Stimulated activated CD8-positive, alpha-beta memory T cell treated with anti-CD3 and anti-CD28 coated beads, Interleukin-4, amount 100 ng/mL, for 4 hours (primary cell): ENCODE data around the gene TBPL1.
A peak's percentile ranks its signal among the peaks of the same experiment; 100 is the strongest.
"Not testable (repeated sequence)": the region's sequence is repeated elsewhere in the genome, so short reads cannot be mapped to it uniquely, and the experiment has no call there.

Experiments used
- DNase-seq, 2 donors: peaks; one replicate each; pipeline ENCODE4 v3.0.0-alpha.2; 2020; ENCODE audit warnings: low read depth in 2 of 2, low spot score in 1 of 2

The TBPL1 gene

GRCh38 chr6:133952815-133953633 is at the start of gene TBPL1:
TSS of gene TBPL1 (plus strand) at chr6:133953224. CDS start at chr6:133980126, 26,902 bp downstream.
- peak; percentile 91 to 93 for DNase-seq

DNA sequence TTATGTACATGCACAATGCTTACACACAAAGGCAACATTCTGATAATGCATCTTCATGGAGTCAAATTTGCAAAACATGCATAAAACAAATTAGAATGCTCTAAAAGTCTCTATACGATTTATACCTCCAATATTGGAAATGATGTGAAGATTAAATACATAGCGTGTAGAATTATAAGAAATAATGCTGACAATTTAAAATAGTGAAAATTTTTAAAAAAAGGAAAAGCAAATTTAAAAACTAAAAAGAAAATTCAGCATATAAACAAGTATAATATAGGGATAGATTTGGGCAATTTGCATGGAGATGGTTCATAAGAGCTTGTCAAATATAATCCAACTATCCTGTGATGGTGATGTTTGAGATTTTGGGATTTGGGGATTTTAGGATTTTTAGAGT is 49.2 kb upstream of the TBPL1 start:
- no peak for DNase-seq

DNA sequence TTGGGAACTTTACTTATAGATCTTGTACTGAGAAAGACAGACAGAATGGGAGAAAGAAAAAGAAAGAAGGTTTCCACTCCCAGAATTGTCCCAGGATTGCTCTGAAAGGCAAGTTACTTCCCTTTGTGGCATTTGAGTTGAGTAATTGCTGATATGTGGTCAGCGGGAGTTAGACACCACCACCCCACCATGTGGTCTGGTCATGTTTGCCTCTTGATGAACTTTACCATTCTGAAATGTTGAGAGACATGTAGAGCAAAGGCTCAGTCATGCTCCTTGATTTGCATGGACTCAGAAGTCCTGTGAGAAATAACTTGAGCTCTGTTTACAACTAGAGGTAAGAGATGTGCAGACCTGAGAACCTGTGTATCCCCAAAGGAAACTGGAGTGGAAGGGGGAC is 47.0 kb upstream of the TBPL1 start:
- no peak for DNase-seq

DNA sequence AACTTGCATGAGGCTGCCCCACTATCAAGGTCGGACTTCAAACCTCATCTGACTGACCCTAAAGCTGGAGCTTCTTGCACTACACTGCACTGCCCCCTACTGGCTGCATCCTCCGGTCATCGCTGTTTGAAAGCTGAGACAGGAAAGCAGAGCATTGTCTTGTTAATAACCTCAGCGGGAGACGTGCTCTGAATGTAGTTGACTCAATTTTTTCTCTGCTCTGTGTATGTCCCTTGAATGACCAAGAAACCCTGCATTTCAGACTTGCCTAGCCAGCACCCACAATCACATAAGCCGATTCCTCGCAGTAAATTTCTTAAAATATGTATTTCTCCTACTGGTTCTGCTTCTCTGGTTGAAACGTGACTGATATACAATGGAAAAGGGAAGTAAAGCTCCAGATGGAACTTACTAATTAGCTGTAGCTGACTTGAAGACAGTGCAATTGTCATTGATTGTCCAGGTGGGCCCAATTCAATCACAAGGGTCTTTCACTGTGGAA is 36.3 kb upstream of the TBPL1 start:
- peak; percentile 40 to 62 for DNase-seq

GRCh38 chr6:133917781-133918180 is 35.2 kb upstream of the TBPL1 start:
- no peak for DNase-seq

DNA sequence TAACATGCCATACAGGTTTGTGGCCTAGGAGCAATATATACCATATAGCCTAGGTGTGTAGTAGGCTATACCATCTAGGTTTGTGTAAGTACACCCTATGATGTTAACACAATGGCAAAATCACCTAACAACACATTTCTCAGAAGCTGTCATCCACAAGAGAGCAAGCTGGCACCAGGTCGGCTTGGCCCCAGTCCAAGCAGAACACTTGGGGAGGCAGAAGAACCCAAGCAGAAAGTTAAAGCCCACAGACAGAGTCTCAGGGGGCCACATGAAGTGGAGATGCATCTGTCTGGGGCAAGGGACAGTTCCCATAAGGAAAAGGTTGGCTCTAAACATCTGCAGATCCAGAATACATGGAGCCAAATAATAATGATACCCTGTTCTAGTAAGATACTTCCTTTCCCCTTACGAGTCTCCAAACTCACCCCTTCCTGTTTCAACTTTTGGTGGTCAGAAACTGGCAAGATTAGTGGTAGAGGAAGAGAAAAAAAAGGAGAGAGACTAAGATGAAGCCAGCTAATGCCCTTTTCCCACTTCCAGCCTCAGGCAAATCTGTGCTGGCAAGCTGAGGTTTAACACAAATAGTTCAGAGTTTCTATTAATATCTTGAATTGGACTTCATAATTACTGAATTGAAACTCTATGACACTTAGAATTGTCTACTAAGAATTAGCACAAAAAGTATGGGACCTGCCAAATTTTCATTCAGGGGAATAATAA is 34.7 kb upstream of the TBPL1 start:
- no peak for DNase-seq

- no peak for DNase-seq
Observed at GRCh38 chr6:133919362-133919761, 33.7 kb upstream of the TBPL1 start.

GRCh38 chr6:133921249-133921859 is 31.7 kb upstream of the TBPL1 start:
- DNase-seq: peak; percentile 21 to 28

- peak; percentile 12 to 13 for DNase-seq
Observed at GRCh38 chr6:133923938-133924593, 29.0 kb upstream of the TBPL1 start.

- DNase-seq: not testable (repeated sequence)
Observed at GRCh38 chr6:133931221-133931620, 21.8 kb upstream of the TBPL1 start.

DNA sequence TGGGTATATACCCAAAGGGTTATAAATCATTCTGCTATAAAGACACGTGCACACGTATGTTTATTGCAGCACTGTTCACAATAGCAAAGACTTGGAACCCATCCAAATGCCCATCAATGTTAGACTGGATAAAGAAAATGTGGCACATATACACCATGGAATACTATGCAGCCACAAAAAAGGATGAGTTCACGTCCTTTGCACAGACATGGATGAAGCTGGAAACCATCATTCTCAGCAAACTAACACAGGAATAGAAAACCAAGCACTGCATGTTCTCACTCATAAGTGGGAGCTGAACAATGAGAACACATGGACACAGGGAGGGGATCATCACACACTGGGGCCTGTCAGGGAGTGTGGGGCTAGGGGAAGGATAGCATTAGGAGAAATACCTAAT is 16.7 kb upstream of the TBPL1 start:
- not testable (repeated sequence) for DNase-seq

DNA sequence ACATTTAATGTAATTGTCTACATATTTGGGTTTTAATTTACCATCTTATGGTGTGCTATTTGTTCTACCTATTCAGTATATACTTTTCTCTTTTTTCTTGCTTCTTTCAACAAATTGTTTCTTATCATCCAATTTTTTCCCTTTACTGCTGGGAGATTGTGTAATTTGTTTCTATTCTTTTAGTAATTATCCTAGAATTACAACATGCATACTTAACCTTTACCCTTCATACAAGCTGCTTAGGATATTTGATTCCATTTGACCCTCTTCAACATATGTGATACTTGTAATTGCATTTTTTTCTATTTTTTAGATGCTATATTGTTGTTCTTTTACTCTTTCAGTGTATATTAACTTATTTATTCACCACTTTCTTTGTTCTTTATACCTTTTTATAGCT is 15.1 kb upstream of the TBPL1 start:
- no peak for DNase-seq

GRCh38 chr6:133938533-133938932 is 14.5 kb upstream of the TBPL1 start:
- DNase-seq: no peak

GRCh38 chr6:133939778-133940667 is 13.0 kb upstream of the TBPL1 start:
- DNase-seq: no peak

DNA sequence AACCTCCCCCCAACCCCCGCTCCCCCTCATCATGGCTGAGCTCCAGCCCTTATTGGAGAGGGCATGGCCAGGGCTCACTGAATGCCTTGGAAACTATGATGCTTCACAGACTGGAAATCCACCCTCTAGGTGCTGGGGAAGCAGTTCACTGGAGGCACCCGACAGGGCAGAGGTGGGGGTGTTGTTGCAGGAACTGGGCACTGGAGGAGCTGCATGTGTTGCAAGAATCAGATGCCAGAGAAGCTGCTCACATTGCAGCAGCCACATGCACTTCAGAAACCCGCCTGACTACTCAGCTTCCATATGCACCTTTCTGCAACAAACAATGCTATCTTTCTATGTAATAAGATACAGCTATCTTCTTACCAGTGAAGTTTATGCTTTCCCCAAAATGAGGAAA is 7.9 kb upstream of the TBPL1 start:
- no peak for DNase-seq

DNA sequence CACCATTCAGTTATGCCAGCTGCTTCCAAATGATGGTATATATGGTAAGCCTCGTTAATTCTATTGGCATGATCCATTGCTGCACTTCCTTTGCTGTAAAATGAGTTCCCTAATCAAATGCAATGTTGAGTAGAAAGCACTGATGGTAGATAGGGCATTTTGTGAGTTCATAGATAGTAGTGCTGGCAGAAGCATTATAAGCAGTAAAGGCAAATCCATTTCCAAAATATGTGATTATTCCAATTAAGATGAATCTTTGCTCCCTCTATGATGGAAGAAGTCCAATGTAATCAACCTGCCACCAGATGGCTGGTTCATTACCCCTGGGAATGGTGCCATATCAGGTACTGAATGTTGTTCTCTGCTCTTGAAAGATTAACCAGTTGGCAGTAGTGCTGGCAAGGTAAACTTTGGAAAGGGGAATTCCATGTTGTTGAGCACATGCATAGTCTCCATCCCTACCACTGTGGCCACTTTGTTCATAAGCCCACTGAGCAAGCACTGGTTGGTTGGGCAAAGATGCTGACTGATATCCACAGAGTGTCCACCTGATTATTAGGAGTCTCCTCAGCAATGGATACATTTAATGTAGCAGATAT is 5.6 kb upstream of the TBPL1 start:
- no peak for DNase-seq

DNA sequence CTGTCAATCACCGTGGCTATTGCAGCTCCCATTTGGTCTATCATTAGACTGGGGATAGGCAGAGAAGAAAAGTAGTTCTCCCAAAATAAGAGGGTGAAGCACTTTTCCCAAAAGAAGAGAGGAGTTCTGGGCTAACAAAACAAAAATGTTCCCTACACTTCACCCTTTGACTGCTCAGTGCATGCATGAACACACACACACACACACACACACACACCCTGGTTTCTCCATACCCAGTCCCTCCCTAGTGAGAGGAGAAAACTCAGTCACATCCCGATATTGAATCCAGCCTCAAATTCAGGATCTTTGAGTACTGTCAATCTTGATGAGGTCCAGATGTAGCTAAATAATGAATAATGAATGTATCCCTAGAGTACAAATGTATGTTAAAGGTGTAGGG is 4.6 kb upstream of the TBPL1 start:
- no peak for DNase-seq

DNA sequence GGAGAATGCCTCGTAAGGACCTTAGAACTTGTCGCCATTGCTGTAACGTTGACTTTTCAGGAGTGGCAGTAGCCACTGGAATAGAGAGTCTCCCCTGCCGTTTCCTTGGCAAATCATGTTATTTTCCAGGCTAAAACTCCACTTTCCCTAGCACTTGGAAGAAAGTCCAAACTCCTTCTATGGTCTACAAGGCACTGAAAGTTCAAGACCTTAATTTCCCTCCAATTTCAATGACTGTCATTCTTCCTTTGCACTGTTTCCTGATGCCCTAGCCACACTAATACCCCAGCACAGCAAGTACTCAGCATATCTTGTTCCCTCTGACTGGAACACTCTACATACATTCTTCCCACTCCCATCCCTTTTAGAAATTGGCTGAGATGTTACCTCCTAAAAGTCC is 1.8 kb upstream of the TBPL1 start:
- DNase-seq: no peak

DNA sequence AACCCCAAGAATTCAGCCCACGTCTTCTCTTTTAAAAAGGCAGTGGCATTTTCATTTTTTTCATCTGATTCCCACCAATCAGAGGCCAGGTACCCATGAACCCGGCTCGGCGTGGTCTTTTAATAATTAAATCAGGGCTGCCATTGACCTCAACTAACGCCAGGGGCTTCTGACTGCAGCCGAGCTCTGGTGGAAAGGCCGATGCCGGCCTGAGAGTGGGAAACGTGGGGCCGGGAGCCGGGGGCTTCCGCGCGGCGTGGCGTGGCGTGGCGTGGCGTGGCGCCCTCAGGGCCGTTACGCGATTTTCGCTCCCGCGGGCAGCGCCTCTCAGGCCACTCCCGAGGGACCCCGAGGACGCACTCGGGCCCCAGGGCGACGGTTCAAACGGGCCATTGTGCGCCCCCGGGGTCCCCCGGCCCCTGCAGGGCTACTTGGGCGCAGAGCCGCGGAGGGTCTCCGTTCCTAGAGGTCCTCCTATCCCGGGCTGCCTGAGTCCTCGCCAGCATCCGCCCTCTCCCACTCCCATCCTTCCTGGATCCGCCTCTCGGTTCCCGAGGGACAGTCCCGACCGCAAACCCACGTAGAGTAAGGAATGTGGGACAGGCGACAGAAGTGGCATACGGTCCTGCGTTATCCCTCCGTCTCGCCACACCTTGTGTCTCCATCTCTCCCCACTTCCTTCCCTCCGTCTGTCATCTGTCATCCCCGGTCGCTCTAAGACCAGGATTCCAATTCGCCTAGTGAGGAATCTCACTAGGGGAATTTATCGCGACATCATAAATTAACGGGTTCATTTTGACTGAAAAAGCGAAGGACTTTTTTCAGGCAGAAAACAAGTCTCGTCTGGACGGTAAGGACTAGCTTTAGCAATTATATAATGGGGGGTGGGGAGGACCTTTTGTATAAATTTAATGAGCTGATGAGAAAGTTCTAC is 876 bp upstream of the TBPL1 start:
- peak in 1 of 2 donors; percentile 7 for DNase-seq
